Fibroblast of lung (primary cell): ENCODE results near the gene SDK1.

ENCODE experiments used
- CTCF ChIP-seq, 2 donors: IDR thresholded peaks in 1 of 2; conservative IDR thresholded peaks in 1 of 2; 1 replicate in 1 of 2; 2 replicates in 1 of 2; pipeline ENCODE4 v1.5.1; 2011 to 2012; ENCODE audit warnings: low read length in 2 of 2, control low read depth in 1 of 2, inconsistent platforms in 1 of 2, low read depth in 1 of 2, mild to moderate bottlenecking in 1 of 2
- EZH2 ChIP-seq: IDR thresholded peaks from 2 replicates; pipeline ENCODE4 v1.5.1; 2012; ENCODE audit warnings: low read length, control low read depth, mild to moderate bottlenecking; ENCODE audit errors: missing control alignments

DNA sequence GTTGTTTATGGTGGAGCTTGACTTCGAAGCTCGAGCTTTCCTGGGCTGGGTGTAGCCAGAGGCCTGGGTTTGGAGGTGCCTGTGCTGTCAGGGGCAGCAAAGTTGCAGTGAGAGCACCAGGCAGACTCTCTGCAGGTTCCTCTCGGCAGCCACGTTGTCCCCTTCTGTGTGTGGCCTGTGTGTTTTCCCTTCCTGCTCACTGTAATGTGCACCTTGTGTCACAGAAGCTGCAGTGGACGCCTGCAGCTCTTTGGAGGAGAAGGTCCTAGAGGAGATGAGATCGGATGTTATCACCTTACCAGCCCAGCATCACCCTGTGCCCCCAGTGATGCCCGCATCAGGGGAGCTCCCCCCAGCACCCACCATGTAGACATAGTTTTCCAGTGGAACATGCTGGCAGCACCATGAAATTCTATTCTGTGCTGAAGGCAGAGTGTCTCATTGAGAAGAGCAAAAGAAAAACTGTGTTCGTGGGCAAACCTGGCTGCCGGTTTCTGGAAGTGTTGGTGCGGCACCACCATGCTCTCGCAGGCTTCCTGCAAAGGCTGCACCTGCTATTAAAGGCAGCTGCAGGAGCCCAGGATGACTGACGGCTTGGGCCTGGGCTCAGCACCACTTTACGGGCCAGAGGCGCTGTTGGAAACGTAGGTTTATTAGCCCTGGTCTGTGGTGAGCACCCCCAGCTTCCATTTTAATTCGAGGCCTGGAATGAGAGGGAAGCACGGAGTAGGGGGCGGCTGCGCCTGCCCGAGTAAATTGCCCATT lies 771.3 kb downstream of the SDK1 start:
- TF ChIP-seq CTCF (conservative IDR thresholded peaks at IDR 0.05 in 1 of 2, IDR thresholded peaks at IDR 0.05 in 1 of 2; ENCODE audit: low read depth in 1 of 2, low read length in 2 of 2), result no peak
- no peak for TF ChIP-seq EZH2
